ENCODE results near the gene SLC5A6.

The SLC5A6 gene

DNA sequence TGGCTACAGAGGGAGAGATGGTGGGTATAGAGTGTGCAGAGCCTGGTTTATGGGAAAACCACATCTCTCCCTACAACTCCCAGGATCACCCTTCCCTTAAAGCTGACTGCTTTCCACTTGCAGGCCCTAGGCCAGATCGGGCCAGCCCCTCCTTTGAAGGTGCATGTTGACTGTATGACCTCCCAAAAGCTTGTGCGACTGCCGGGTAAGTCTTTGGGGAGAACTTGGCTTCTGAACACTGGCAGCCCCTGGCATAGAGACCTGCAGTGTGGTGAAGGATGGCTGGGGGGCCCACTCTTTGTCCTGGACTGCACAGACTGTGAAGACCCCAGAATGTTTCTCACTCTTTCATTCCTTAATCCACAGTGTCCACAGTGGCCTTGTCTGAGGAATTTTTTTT lies 24.6 kb upstream of the SLC5A6 start:
- DNase-seq (ENCODE audit: low read depth in 2 of 2) = no peak

DNA sequence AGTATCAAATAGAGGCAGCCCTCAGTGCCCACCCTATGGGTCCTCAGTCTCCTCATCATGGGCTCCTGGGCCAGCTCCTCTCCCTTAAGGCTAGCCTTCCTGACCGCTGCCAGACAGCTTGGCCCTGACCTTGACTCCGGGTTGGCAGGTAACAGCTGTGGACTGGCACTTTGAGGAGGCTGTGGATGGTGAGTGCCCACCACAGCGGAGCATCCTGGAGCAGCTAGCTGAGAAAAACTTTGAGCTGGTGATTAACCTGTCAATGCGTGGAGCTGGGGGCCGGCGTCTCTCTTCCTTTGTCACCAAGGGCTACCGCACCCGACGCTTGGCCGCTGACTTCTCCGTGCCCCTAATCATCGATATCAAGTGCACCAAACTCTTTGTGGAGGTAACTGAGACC lies 24.1 kb upstream of the SLC5A6 start:
- no peak for DNase-seq (ENCODE audit: low read depth in 2 of 2)

DNA sequence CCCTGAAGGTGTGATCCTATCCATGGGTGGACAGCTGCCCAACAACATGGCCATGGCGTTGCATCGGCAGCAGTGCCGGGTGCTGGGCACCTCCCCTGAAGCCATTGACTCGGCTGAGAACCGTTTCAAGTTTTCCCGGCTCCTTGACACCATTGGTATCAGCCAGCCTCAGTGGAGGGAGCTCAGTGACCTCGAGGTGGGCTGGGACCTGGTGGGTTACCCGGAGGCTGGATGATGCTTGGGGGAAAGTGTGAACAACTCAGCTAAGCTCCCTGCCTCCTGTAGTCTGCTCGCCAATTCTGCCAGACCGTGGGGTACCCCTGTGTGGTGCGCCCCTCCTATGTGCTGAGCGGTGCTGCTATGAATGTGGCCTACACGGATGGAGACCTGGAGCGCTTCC lies 21.3 kb upstream of the SLC5A6 start:
- DNase-seq (ENCODE audit: low read depth in 2 of 2) = no peak

DNA sequence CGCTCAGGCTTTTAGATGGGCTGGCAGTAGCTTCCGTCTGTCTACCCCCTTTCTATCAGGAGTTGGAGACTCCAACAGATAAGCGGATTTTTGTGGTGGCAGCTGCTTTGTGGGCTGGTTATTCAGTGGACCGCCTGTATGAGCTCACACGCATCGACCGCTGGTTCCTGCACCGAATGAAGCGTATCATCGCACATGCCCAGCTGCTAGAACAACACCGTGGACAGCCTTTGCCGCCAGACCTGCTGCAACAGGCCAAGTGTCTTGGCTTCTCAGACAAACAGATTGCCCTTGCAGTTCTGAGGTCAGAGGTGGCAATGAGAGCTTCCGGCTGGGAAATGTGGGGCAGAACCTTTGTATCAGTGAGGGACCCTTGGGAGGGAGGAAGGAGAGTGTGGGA lies 19.9 kb upstream of the SLC5A6 start:
- no peak for DNase-seq (ENCODE audit: low read depth in 2 of 2)

DNA sequence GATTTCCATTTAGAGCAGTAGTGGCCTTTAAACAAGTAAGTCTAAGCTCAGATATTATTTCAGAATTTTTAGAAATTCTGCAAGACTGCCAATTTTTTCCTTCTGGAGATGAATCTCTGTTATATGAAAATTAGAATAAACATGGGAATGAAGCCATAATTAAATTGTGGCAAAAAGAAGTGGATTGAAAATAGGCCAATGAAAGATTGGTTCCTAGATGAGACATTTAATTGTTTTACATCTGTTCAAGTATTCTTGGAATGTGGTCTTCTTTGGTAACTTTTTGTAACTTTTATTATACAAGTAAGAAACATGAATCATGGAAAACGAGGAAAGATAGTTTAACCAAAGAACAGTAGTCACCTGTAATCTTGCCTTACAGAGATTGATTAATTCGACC lies 15.4 kb upstream of the SLC5A6 start:
- no peak for DNase-seq (ENCODE audit: low read depth in 2 of 2)

DNA sequence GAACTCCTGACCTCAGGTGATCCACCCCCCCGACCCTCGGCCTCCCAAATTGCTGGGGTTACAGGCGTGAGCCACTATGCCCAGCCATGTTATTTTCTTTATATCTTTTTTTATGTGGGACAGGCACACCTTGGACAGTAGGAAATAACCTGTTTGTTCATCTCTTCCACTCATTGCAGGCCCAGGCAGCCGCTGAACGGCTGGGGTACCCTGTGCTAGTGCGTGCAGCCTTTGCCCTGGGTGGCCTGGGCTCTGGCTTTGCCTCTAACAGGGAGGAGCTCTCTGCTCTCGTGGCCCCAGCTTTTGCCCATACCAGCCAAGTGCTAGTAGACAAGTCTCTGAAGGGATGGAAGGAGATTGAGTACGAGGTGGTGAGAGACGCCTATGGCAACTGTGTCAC lies 13.5 kb upstream of the SLC5A6 start:
- no peak for DNase-seq (ENCODE audit: low read depth in 2 of 2)

DNA sequence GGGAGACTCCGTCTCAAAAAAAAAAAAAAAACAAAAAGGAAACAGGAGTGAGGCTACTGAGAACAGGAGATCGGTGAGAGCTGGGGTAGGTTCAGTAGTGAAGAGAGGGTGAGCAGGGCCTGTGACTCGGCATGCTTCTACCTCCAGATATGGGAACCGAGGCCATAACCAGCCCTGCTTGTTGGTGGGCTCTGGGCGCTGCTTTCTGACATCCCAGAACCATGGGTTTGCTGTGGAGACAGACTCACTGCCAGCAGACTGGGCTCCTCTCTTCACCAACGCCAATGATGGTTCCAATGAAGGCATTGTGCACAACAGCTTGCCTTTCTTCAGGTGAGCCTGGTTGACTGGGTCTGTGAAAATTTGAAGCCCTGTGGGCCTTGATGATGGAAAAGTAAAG lies 11.3 kb upstream of the SLC5A6 start:
- DNase-seq (ENCODE audit: low read depth in 2 of 2) = no peak

DNA sequence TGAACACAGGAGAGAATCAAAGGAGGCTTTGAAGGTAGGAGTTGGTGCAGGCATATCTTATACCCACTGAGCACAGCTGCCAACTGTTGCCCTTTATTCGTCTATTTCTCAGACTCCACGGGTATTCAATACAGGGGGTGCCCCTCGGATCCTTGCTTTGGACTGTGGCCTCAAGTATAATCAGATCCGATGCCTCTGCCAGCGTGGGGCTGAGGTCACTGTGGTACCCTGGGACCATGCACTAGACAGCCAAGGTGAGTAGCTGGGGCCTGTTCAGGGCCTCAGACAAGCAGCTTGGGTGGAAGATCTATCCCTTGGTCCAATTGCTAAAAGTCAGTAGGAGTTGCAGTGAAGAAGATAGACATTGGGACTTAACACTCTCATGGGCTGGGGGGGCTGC lies 10.3 kb upstream of the SLC5A6 start:
- no peak for DNase-seq (ENCODE audit: low read depth in 2 of 2)

DNA sequence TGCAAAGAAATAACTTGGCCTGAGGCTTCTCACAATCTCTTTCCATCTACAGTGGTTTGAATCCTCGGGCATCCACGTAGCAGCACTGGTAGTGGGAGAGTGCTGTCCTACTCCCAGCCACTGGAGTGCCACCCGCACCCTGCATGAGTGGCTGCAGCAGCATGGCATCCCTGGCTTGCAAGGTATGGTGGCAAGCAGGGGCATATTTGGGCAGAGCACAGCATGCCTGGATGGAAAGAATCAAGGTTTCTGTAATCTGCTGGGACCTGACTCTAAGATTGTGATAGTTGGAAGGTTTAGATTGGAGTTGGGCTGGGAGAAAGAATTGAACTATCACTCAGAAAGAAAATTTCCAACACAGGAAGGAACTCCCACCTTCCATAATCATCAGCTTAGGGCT lies 9.1 kb upstream of the SLC5A6 start:
- DNase-seq (ENCODE audit: low read depth in 2 of 2) = no peak

DNA sequence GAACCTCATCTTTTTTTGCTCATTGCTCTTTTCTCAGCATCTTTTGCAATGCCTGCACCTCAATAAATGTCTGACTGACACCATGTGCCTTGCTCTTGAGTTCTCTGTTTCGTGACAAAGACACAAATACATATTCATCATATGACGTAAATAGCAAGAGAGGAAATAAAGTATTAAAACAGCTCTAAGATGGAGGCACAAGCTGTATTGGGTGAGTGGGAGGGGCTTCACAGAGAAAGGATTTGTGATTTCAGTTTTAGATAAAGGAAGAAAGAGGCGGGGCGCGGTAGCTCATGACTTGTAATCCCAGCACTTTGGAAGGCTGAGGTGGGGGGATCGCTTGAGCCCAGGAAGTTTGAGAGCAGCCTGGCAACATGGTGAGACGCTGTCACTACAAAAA lies 8.0 kb upstream of the SLC5A6 start:
- DNase-seq (ENCODE audit: low read depth in 2 of 2) = no peak

DNA sequence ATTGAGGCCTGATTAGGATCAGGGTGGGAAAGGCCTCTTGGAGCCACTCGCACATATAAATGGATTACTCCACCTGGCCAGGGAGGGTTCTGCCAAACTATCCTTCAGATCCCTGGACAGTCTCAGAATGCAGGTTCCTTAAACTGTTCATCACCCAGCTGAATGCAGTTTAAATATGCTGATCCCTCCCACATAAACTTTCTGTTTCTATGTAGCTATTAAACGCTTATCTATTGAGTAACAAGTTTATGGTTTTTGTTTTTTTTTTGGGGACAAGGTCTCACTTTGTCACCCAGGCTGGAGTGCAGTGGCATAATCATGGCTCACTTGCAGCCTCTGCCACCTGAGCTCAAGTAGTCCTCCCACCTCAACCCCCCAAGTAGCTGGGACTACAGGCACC lies 7.0 kb upstream of the SLC5A6 start:
- no peak for DNase-seq (ENCODE audit: low read depth in 2 of 2)

DNA sequence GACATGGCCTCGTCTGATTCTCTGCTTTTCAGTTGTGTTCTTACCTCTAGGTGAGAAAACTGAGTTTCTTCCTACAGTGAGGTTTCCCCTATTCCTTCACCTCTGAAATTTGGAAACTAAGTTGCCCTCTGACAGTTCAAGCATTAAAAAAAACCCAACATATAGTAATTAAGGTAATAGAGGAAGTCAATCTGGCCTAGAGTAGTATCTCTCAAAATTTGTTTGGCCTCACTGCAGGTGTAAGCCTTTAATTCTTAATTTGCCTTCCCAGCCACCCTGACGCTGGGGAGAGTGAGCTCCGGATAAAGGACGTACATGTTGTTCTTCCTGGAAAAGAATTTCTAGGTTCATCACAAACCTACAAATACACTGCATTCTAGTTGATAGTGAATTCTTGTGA lies 6.5 kb upstream of the SLC5A6 start:
- no peak for DNase-seq (ENCODE audit: low read depth in 2 of 2)

DNA sequence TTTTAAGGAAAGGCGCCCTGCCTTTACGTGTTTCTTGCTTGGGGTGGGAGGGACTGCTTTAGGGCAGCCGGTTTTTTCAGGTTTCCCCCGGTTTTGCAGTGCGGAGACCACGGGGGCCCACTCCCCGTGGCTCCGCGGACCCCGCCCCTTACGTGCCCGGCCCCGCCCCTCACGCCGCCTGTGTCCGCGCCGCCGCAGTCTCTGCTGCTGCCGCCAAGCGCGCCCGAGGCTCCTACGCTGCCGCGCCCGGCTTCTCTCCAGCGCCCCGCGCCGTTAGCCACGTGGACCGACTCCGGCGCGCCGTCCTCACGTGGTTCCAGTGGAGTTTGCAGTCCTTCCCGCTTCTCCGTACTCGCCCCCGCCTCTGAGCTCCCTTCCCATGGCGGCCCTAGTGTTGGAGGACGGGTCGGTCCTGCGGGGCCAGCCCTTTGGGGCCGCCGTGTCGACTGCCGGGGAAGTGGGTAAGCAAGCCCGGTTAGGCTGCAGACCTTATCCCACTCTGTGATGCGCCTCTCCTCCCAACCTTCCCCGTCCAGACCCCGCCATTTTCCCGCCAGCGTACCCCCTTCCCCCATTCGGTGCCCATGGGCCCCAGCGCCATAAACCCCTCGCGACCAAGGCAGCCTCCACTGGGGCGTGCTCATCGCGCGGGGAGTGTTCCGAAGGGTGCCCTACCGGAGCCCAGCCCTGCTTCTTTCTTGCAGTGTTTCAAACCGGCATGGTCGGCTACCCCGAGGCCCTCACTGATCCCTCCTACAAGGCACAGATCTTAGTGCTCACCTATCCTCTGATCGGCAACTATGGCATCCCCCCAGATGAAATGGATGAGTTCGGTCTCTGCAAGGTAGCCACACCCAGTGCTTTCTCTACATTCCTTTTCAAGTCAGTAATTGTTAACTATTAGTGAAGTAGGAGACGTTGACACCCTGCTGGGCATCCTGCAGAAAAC lies 5.4 kb upstream of the SLC5A6 start, which contains the start of gene CAD:
CAD (plus strand) TSS at position 197 of the 949 bp plus-strand sequence; CDS start at position 380, 183 bp downstream.
- DNase-seq (ENCODE audit: low read depth in 2 of 2) = peak; percentile 56 to 58

DNA sequence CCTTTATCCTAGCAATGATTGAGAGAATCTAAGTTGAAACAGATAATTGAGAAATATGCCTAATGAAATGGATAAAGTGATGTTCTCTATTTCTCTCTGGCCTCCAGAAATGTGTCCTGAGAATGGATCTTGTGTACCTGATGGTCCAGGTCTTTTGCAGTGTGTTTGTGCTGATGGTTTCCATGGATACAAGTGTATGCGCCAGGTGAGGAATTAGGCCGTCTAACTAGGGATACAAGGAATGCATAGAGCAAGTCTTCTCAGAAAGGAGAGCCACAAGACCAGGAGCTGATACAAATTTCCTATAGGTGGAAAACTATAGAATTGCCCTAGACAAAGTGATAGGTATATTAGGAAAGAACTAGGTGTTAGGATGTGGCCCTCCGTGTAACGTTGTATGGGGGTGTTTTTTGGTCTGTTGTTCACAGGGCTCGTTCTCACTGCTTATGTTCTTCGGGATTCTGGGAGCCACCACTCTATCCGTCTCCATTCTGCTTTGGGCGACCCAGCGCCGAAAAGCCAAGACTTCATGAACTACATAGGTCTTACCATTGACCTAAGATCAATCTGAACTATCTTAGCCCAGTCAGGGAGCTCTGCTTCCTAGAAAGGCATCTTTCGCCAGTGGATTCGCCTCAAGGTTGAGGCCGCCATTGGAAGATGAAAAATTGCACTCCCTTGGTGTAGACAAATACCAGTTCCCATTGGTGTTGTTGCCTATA lies 4.5 kb upstream of the SLC5A6 start:
- no peak for DNase-seq (ENCODE audit: low read depth in 2 of 2)

DNA sequence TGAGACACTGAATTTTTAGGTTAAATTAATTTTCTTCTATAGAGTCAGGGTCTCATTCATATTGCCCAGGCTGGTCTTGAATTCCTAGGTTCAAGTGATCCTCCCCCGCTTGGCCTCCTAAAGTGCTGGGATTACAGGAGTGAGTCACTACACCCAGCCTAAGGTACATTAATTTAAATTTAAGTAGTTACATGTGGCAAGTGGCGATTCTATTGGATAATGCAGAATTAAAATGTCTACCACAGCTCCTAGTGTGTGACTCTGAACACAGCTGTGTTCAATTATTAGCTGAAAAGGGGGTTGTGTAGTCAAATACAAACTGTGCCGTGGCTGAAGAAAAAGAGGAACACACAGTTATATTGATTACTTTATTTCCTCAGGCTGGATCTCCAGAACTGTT lies 2.9 kb upstream of the SLC5A6 start:
- peak; percentile 76 to 82 for DNase-seq (ENCODE audit: low read depth in 2 of 2)

DNA sequence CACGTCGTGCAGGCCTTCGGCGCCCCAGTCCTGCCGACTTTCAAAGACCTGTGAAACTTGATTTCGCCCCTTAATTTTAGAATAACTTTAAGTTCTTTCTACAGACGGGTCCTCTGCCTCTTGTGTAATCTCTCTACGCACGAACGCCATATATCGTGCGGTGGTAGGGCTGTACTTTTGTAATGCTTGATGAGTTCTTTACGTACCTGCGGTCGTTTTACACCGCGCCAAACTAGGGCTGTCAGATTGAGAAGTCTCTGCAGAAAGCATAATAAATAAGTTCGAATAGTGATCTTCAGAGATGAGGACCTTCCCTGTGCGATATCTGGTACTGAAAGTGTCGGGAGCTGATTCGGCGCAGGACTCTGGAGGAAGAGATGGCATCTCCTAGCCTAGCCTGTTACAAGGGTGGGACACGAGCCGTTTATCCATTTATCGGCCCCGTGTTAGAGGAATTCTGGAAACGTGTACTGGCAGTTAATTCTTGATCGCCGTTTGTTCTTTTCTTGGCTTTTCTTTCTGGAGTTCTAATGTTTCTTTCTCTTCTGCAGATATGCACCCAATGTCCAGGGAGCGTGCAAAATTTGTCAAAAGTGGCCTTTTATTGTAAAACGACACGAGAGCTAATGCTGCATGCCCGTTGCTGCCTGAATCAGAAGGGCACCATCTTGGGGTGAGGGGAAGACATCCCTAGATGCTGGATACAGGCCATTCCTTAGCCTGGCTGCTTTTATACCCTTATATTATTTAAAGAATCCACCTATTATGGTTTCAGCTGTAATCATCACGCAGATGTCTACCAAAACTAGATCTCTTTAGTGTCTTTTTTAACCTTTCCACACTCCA lies 781 bp upstream of the SLC5A6 start:
- DNase-seq (ENCODE audit: low read depth in 2 of 2) = peak in 1 of 2 experiments; percentile 31

DNA sequence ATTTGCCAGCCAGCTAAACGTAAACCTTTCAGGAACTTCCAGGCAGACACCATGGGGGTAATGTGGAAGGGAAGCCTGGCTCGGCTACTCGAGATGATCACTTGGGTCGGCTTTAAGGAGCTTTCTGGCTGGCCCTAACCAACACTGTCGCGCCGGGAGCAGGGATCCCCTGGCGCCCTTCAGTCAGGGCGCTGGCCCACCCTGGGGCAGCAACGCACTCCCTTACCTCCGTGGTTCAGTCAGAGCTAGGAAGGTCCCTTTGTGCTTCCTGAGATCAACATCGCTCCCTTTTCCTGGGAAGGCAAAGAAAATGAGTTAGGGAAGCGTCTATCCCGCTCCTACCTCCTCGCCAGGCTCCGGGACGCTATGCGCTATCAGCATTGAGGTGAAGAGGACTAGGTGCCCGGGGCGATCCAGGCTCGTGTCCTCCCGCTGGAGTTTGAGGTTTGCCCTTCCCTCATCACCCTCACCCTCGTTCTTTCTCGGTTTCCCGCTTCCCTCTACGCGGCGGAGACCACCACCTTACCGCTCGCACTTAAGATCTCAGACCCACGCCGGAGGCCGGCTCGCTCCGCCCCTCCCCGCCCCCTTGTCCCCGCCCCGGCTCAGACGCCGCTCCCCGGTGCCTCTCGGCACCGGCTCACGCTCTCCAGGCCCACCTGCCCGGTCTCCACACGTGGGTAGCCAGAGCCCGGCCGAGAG lies 676 bp downstream of the SLC5A6 start:
- DNase-seq (ENCODE audit: low read depth in 2 of 2) = no peak

DNA sequence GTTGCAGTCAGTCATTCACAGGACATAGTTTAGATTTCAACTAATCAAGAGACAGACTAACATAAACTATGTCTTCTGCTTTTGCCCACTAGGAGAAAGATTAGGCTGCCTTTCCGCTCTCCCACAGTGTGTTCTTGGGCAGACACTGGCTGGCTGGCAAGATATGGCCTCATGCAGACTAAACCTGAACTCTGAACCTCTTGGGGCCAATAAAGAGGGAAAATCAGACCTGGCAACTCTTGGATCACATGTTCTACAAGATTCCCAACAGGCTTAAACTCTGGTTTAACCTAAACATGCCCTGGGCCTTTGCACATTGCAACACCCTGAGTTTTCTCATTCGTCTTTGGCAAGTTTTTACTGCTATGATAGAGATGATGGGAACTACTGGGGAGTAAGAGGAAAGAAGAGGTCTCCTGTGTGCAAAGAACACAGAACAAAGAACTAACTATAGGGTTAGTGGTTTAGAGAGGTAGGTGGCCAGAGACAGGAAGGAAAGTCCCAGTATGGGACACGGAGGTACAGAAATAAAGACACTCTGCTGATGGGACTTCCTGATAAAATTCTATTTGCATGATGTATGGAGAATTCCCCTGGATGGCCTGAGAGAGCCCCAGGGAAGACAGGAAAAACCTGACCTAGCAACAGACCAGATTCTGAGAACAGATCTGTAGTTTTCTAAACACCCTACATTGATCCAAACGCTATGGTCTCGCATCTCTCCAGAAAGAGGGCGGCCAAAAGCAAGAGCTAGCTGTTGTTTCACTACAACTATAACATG lies 2.3 kb downstream of the SLC5A6 start:
- no peak for DNase-seq (ENCODE audit: low read depth in 2 of 2)

DNA sequence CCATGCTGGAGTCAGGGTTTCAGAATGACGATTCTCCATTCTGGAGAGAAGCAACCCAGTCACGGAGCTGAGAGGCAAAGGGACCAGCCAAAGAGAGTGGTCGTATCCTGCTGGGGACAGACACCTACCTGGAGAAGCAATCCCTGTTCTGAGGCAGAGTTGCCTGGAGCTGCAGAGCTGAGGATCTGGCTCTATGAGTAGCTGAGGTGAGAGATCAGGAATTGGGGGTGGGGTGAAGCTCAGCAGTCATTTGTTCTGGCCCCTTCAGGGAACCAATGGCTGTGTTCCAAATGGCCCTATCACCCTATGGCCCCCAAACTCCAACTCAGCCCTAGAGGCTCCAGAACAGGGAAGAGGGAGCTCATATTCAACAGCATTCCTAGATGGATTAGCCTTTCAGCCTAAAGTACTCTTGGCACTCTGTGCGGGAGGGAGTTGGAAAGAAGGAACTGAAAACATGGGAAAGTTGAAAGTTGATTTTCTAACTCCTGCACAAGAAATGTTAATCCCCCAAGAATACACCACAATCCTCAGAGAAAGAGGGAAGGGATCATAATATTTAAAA lies 3.5 kb downstream of the SLC5A6 start:
- DNase-seq (ENCODE audit: low read depth in 2 of 2) = no peak

DNA sequence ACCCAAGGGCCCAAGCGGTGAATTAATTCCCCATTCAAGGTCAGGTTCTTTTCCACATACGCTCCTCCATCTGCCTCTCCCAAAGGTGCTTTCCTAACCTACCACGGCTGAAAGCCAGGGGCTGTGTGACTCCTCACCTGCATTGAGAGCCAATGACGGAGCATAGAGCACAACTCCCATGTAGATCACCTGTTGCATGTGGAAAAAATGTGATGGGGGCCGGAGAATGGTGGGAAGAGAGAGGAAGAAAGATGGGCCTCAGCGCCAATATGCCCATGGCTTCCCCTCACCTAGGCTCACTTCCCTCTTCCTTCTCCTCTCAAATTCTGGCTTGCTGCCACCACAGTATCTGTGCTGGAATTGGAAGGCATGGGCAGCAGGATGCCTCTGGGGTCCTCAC lies 5.7 kb downstream of the SLC5A6 start:
- DNase-seq (ENCODE audit: low read depth in 2 of 2) = no peak

All from fibroblast of skin of left quadriceps (primary cell).